Stimulated activated CD4-positive, alpha-beta T cell treated with anti-CD3 and anti-CD28 coated beads, Interleukin-1b, Interleukin-23, amount 100 ng/mL, for 4 hours (primary cell): ENCODE measurements around the gene SPOP.

ENCODE experiments used
- DNase-seq, 2 donors: peaks; one replicate each; pipeline ENCODE4 v3.0.0-alpha.2; 2020; ENCODE audit warnings: low read depth in 2 of 2

Gene SPOP

DNA sequence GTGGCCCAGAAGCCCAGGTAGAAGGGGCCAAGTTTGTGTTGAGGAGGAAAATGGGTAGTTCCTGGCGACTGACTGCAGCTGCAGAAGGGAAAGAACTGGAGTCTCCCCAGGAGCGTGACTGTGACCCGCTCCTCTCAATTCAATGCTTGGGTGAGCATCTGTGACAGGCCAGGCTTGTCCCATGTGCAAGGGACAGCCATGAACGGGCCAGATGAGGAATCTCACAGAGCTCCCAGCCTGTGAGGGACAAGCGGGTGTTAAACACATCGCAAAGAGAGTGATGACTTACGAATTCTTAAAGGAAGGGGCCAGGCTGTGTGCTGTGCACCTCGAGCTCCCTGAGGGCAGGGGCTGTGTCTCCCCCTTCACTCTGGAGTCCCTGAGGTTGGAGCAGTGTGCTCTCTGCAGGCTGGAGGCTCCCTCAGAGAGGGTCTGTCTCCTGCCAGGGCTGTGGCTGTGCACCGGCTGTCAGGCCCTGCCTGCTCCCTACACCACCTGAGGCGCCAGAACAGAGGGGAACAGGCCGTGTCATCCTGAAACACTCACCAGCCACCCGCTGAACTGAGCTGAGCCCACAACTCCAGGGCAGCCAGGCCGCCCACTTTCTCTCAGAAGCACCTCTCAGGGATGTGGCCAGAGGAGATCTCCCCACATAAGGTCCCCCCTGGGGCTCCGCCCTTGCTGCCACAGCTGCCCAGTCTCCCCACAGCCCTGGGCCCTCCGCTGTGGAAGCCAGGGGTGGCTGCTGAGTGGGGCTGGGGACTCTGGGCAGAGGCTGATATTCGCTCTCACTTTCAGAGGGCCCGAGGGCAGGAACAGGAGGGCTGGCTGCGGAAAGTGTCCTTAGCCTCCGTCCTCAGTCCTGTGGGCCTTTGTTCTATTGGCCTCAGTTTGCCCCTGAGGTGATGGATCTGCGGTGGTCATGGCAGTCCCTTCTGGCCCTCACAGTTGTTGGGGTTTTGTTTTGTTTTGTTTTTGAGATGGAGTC is 127.9 kb downstream of the SPOP start:
- DNase-seq = no peak

DNA sequence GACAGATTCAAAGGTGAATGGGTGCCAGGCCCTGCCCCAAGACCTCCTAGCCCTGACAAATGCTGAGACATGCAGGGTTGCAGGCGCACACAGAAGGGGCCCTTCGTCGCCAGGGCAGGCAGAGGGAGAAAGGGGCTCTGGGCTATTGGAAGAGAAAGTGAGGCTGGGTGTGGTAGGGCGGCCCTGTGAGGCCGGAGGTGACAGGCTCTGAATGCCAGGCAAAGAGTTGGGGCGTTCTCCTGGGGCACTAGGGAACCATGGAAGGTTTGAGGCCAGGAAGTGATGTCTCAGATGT is 128.6 kb downstream of the SPOP start:
- no peak for DNase-seq
